Anterior cingulate cortex (tissue), 58 donors: Measurements from ENCODE around the gene IDH2.

Source experiments
- DNase-seq, 58 donors: peaks; one replicate each; lab custom pipeline; 2025; lab: John Stamatoyannopoulos, UW

The IDH2 gene

DNA sequence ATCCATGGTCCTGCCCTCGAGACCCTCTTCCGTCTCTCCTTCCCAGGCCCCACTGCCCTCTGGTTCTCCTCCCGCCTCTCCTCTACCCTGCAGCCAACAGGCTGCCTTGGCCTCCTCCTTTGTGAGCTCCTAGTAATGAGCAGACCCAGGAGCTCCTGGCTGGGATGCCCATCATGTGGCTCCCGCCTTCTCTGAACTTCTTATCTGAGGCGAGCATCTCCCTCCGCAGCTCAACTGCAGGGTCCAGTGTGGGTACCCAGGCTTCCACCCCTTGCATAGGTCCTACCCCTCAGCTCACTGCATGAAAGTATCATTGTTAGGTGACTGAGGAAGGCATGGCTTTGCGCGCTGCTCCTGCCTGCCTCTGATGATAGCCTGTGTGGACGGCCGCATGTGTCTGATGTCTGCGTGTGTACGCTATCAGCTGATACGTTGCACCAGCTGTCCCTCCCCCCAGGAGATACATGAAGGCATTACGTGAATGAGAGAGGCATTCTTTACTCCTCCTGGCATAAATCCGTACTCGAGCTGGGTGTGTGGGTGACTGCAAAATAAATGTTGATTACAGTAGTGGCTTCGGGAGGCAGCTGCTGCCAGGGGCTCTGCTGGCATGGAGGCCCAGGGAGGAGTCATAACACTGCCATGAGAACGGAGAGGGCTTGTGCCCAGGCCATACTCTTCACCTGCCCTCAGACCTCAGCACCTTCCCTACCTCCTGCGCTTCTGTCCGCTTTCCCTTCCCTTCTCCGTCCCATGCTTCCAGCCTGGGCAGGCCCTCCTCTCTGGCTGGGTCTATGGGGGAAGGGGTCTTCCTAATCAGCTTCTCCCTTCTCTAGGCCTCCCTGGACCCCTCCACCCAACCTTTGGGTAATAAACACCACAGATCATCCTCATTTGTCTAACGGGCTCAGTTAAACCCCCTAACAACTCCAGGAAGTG is 52.3 kb downstream of the IDH2 start:
- DNase-seq = peak in 18 of 58 donors; percentile 21 to 67 (median 34)

- DNase-seq = no peak
Measured at GRCh38 chr15:90049030-90049429, 53.2 kb downstream of the IDH2 start.

- peak in 12 of 58 donors; percentile 20 to 56 (median 30) for DNase-seq
Measured at GRCh38 chr15:90047956-90048575, 54.2 kb downstream of the IDH2 start.

- DNase-seq = no peak
Measured at GRCh38 chr15:90046911-90047392, 55.3 kb downstream of the IDH2 start.

DNA sequence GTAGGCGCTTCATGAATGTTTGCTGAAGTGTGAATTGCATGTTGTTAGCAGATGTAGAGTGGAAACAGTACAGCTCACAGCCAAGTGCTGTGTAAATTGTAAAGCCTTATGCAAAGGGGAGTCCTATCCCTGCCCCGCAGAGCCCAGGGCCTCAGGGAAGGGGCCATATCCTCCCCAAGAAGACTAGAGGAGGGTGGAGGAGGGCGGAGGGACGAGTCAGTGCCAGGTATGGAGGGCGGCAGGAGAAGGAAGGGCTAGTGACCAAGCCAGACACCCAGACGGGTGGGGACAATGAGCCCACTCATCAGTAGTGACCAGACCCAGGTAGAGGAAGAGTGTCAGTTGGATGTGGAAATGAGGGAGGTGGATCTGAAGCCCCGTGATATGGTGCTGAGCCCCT is 56.0 kb downstream of the IDH2 start:
- no peak for DNase-seq

- no peak for DNase-seq
Measured at GRCh38 chr15:90044916-90045371, 57.3 kb downstream of the IDH2 start.

- no peak for DNase-seq
Measured at GRCh38 chr15:90044191-90044590, 58.1 kb downstream of the IDH2 start.

GRCh38 chr15:90043530-90044010 is 58.7 kb downstream of the IDH2 start:
- no peak for DNase-seq

GRCh38 chr15:90042766-90043529 is 59.3 kb downstream of the IDH2 start:
- DNase-seq = no peak

DNA sequence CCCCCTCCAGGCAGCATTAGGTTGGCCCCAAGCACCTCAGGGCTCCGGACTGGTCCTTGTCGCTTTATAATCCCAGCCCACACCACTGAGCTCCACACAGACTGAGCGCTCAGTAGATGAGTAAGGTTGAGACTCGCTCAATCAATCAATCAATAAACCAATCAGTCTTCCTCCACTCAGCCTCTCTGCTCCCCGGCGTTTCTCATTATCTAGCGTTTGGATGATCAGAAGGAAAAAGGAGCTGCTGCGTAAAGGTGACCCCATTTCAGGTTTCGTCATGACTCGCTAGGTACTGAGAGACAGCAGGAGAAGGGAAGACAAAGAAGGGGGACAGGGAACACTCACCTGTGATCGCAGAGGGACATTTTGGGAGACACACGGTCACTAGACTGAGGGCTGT is 59.9 kb downstream of the IDH2 start:
- DNase-seq = no peak

DNA sequence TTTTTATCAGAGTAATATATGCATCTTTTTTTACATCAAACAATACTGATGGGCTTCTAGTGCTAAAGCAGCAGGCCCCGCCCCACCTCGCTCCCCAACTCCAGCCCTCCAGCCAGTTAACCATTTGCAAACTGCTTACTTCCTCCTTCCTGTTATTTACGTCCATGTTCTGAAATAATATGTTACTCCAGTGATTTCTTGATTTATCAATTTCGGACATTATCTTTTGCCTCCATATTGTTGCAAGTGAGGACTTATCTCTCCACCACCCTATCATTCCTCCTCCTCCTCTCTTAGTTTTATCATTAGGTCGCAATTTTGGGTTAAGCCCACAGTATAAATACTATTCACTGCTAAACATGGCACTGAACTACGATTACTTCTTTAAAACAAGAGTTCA is 61.6 kb downstream of the IDH2 start:
- no peak for DNase-seq

GRCh38 chr15:90039996-90040395 is 62.3 kb downstream of the IDH2 start:
- DNase-seq = no peak

GRCh38 chr15:90038632-90039095 is 63.6 kb downstream of the IDH2 start:
- no peak for DNase-seq

- no peak for DNase-seq
Measured at GRCh38 chr15:90037961-90038631, 64.2 kb downstream of the IDH2 start.

DNA sequence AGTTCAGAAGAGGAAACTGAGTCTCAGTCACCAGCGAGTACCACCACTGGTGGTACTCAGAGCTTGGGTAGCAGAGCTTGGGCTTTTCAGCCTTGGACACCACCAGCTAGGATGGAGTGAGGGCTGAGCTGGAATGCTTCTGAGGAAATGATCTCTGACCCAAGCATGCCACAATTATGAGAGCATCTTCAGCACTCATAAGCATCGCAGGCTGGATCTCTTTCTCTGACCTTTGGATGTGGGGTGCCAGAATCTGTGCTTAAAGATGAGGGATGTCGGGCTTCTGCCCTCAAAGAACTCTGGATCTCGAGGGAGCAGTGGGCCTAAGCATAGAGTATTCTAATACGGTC is 64.8 kb downstream of the IDH2 start:
- no peak for DNase-seq

- DNase-seq = no peak
Measured at GRCh38 chr15:90036806-90037510, 65.3 kb downstream of the IDH2 start.

DNA sequence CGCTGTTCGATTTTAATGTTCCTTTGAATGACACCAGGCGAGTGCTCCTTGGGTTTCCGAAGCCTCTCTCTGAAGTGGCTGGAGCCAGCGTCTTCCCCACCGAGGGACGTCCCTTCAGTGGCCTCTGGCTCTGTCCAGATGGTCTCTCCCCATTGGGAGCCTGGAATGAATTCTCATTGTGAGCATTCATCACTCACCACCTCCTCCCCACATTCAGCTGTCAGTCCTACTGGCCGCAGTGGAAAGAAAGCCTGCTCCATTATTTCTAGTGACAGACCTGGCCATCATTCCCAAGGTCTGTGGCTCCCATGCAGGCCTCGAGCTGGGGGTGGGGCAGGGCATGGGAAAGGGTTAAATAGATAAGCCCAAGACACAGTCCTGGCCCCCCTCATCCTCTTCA is 65.9 kb downstream of the IDH2 start:
- no peak for DNase-seq

- DNase-seq = peak in 4 of 58 donors; percentile 14 to 23 (median 18)
Measured at GRCh38 chr15:90035840-90036230, 66.4 kb downstream of the IDH2 start.

DNA sequence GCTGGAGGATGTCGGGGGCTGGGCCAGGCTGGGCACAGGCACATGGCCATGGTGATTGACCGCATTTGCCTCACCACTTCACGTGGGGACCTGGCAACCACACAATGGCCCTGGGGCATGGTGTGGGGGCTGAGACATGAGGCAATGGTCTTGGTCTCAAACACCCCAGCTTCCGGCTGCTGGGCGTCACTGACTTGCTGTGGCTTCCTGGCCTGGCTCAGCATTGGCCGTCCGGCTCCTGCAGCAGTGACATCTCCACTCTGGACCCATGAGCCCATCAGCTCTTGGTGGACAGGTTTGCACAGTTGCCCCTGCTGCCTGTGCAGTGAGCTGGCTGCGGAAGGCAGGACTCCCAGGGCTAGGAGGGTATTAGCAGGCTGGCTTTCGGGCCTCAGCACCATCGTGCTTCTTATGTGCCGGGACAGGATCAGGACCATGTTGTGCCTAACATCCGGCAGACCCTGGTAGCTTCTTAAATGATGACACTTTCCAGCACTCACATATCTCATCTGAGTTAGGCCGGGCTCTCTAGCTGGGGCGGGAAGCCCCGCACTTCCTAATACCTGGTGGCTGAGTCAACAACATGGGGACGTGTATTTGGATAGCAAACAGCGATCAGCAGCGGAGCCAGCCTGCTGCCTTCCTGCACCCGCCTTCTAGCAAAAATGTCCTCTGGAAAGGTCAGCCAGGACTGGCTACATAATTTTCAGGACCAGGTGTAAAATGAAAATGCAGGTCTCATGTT is 67.0 kb downstream of the IDH2 start:
- DNase-seq = peak in 16 of 58 donors; percentile 23 to 67 (median 37)
